Measurements from ENCODE around the gene HACD2. TPM values are rescaled to one million over a fixed set of nuclear protein-coding genes. Genes with fewer than 3 reads are reported as not detected.

The HACD2 gene
- total RNA-seq, 2 experiments from 2014 or later, result 12.1 to 13.3 TPM

GRCh38 chr3:123479891-123480290 is 105.0 kb downstream of the HACD2 start:
- intact Hi-C loops (cut with DNase I, micrococcal nuclease), result no loop called here
- ATAC-seq (ENCODE audit: poor library complexity), result no peak

DNA sequence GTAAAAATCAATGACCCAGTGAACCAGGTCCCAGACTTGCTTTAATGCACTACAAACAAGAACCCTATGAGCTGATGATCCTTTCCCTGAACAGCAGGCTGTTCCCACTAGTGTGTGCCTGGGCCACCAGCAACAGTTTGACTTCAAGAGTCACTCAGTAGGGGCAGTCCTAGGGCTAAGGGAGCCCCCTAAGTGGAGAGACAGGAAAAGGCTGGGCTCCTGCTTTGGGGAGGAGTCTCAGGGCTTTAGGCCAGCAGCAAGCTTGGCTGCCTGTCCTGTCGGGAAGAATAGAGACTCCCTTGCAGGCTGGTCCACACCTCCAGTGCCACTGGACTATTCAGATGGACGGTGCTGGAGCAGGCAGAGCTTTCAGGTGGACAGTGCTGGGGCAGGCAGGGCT is 106.5 kb downstream of the HACD2 start:
- Mint-ChIP-seq H3K4me3 (no peak overlapping the region), H3K27ac (no peak overlapping the region)
- POLR2A ChIA-PET, result no interaction called here

More at GRCh38 chr3:123479891-123480290, 105.0 kb downstream of the HACD2 start:
- H3K27me3 Mint-ChIP-seq, result peaks cover 20% of the 10 kb centered on the region
- H3K9me3 ChIP-seq (ENCODE audit: control insufficient read depth in 1 of 2, insufficient read depth in 1 of 2, low read length in 2 of 2), result no peaks in the 10 kb centered on the region
- POLR2A ChIA-PET, result no interaction called here
- no peaks in the 10 kb centered on the region for H3K4me1 Mint-ChIP-seq (ENCODE audit: low read depth)
- TF ChIP-seq, protein P1, sequence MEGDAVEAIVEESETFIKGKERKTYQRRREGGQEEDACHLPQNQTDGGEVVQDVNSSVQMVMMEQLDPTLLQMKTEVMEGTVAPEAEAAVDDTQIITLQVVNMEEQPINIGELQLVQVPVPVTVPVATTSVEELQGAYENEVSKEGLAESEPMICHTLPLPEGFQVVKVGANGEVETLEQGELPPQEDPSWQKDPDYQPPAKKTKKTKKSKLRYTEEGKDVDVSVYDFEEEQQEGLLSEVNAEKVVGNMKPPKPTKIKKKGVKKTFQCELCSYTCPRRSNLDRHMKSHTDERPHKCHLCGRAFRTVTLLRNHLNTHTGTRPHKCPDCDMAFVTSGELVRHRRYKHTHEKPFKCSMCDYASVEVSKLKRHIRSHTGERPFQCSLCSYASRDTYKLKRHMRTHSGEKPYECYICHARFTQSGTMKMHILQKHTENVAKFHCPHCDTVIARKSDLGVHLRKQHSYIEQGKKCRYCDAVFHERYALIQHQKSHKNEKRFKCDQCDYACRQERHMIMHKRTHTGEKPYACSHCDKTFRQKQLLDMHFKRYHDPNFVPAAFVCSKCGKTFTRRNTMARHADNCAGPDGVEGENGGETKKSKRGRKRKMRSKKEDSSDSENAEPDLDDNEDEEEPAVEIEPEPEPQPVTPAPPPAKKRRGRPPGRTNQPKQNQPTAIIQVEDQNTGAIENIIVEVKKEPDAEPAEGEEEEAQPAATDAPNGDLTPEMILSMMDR (IDR thresholded peaks at IDR 0.05), result no peak
- H3K36me3 ChIP-seq (ENCODE audit: insufficient read depth, low read length), result no peaks in the 10 kb centered on the region
- no peak overlapping the region for H3K4me3 ChIP-seq (ENCODE audit: low read length)
- H3K27ac ChIP-seq (ENCODE audit: low read depth in 1 of 2, low read length in 2 of 2), result no peak overlapping the region
- no peaks in the 10 kb centered on the region for H3K36me3 Mint-ChIP-seq (ENCODE audit: low read depth)
- no peak overlapping the region for H3K4me3 Mint-ChIP-seq
- H3K27me3 ChIP-seq (ENCODE audit: control insufficient read depth in 1 of 2, insufficient read depth in 2 of 2, low read length in 2 of 2), result peaks cover 0 to 5% of the 10 kb centered on the region in 2 experiments
- CTCF ChIA-PET, result no interaction called here
- no peak for DNase-seq
- H3K27ac Mint-ChIP-seq, result no peak overlapping the region
- H3K9me3 Mint-ChIP-seq, result no peaks in the 10 kb centered on the region
- no peaks in the 10 kb centered on the region for H3K4me1 ChIP-seq (ENCODE audit: insufficient read depth, low read length)

DNA sequence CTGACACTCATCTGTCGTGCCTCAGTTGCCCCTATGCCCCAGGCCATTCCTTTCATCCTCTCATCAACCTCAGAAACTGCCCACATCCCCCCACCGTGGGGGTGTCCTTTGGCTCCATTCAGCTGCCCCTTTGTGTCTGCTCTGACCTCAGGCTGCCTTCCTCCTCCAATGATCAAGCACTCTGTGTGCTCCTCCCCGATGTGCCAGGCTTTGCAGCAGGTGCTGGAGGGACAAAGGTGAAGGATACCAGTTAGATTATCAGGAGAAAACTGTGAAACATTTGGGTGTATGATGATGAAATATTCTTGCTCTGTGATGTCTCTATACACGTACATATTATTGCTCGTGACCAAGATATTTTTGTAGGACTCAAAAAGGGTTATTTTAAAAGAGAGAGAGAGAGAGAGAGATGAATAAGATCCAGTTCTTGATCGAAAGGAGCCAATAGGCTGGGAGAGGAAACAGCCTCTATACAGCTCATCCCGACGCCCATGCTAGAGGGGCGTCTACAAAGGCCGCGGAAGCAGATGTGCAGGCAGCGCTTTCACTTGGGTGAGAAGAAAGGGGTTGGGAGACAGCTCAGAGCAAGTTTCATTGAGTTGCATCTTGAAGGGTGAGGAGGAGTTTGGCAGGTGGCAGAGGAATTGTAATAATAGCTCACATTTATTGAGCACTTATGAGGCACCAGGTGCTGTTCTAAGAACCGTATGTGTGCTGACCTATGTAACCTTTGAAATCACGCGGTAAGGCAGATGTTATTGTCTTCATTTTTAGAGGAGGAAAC is 107.7 kb downstream of the HACD2 start:
- Mint-ChIP-seq H3K4me1 (ENCODE audit: low read depth) (no peaks in the 10 kb centered on the region), H3K27ac (no peak overlapping the region), H3K9me3 (no peaks in the 10 kb centered on the region), H3K36me3 (ENCODE audit: low read depth) (no peaks in the 10 kb centered on the region), H3K27me3 (peaks cover 20% of the 10 kb centered on the region), H3K4me3 (no peak overlapping the region)
- CTCF ChIA-PET, result no interaction called here
- POLR2A ChIA-PET, result no interaction called here
- H3K36me3 ChIP-seq (ENCODE audit: insufficient read depth, low read length), result no peaks in the 10 kb centered on the region
- ATAC-seq (ENCODE audit: poor library complexity) (no peak), DNase-seq (no peak)
- no peaks in the 10 kb centered on the region for H3K9me3 ChIP-seq (ENCODE audit: control insufficient read depth in 1 of 2, insufficient read depth in 1 of 2, low read length in 2 of 2)
- peaks cover 0 to 5% of the 10 kb centered on the region in 2 experiments for H3K27me3 ChIP-seq (ENCODE audit: control insufficient read depth in 1 of 2, insufficient read depth in 2 of 2, low read length in 2 of 2)
- H3K4me3 ChIP-seq (ENCODE audit: low read length), result no peak overlapping the region
- H3K27ac ChIP-seq (ENCODE audit: low read depth in 1 of 2, low read length in 2 of 2), result no peak overlapping the region
- no peaks in the 10 kb centered on the region for H3K4me1 ChIP-seq (ENCODE audit: insufficient read depth, low read length)
- TF ChIP-seq, protein P1 (IDR thresholded peaks at IDR 0.05), result no peak
- intact Hi-C loops (cut with DNase I, micrococcal nuclease), result no loop called here

More for the DNA sequence above, 106.5 kb downstream of the HACD2 start:
- H3K4me1 Mint-ChIP-seq (ENCODE audit: low read depth), result no peaks in the 10 kb centered on the region
- no peaks in the 10 kb centered on the region for H3K9me3 Mint-ChIP-seq
- Histone ChIP-seq H3K4me3 (ENCODE audit: low read length) (no peak overlapping the region), H3K27ac (ENCODE audit: low read depth in 1 of 2, low read length in 2 of 2) (no peak overlapping the region), H3K27me3 (ENCODE audit: control insufficient read depth in 1 of 2, insufficient read depth in 2 of 2, low read length in 2 of 2) (peaks cover 0 to 5% of the 10 kb centered on the region in 2 experiments), H3K9me3 (ENCODE audit: control insufficient read depth in 1 of 2, insufficient read depth in 1 of 2, low read length in 2 of 2) (no peaks in the 10 kb centered on the region), H3K36me3 (ENCODE audit: insufficient read depth, low read length) (no peaks in the 10 kb centered on the region), H3K4me1 (ENCODE audit: insufficient read depth, low read length) (no peaks in the 10 kb centered on the region)
- TF ChIP-seq, protein P1 (IDR thresholded peaks at IDR 0.05), result no peak
- CTCF ChIA-PET, result no interaction called here
- DNase-seq (no peak), ATAC-seq (ENCODE audit: poor library complexity) (no peak)
- no peaks in the 10 kb centered on the region for H3K36me3 Mint-ChIP-seq (ENCODE audit: low read depth)
- intact Hi-C loops (cut with DNase I, micrococcal nuclease), result no loop called here
- H3K27me3 Mint-ChIP-seq, result peaks cover 20% of the 10 kb centered on the region

Data from CD4-positive, alpha-beta T cell (primary cell).